GM18861 (cell line): ENCODE data around the gene TINAG.

Source experiments
- ATAC-seq: cut with Tn5 transposase; IDR thresholded peaks from one replicate; pipeline ENCODE4 v1.9.1; 2021; ENCODE audit not compliant: unreplicated experiment

Gene TINAG, protein sequence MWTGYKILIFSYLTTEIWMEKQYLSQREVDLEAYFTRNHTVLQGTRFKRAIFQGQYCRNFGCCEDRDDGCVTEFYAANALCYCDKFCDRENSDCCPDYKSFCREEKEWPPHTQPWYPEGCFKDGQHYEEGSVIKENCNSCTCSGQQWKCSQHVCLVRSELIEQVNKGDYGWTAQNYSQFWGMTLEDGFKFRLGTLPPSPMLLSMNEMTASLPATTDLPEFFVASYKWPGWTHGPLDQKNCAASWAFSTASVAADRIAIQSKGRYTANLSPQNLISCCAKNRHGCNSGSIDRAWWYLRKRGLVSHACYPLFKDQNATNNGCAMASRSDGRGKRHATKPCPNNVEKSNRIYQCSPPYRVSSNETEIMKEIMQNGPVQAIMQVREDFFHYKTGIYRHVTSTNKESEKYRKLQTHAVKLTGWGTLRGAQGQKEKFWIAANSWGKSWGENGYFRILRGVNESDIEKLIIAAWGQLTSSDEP

DNA sequence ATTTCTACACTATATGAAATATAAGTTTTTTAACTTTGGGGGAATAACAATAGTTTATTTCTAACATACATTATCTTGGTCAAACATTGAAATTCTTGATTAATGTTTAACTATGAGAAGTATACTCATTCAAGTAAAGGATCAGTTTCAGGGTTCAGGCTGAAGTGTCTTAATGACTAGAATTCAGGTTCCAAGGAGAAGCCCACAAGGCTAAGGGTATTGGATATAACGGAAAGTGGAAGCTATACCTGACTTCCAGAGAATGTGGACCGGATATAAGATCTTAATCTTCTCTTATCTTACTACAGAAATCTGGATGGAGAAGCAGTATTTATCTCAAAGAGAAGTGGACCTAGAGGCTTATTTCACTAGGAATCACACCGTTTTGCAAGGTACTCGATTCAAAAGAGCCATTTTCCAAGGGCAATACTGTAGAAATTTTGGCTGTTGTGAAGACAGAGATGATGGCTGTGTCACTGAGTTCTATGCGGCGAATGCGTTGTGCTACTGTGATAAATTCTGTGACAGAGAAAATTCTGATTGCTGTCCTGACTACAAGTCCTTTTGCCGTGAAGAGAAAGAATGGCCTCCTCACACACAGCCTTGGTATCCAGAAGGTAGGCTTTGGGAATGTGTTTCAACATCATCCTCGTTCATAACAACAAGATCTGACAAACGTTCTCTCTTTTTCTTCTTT, at the start of gene TINAG:
TINAG (plus strand) TSS at position 153 of the 697 bp plus-strand sequence; CDS start at position 263, 110 bp downstream.
- ATAC-seq: peak; percentile 46

DNA sequence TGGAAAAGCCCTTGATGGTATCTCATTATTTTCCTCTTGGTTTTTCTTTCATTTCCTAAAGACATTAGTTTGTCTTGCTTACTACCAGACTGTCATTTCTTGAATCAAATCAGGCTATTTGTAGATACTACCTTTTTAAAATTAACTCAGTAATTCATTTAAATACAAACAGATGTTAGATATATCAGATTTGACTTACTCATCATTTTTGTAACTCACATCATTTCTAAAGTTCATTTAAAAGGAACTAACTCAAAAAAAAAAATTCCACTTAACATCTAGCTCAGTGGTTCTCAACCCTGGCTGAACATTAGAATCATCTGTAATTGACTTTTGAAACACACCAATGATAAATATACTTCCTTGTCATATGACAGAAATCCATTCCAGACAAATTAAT, 48.2 kb upstream of the TINAG start:
- no peak for ATAC-seq

DNA sequence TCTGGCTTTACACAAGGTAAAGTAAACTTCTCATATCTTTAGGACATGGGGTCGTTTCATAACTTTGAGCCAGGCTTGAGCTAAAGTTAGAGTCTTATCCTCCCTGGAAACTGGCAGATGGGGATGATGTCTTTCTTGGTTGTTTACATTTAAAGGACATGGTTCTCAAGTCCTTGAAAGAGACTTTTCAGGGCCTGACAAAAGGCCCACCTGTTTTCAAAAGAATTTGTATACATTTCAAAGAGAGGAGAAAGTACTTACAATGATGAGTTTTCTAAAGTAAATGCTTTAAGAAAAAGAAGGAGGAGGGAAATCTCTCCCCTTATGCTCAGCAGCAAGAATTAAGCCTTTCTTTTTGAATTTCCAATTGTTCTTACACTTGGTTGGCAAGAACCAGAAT, 45.7 kb upstream of the TINAG start:
- ATAC-seq: no peak

DNA sequence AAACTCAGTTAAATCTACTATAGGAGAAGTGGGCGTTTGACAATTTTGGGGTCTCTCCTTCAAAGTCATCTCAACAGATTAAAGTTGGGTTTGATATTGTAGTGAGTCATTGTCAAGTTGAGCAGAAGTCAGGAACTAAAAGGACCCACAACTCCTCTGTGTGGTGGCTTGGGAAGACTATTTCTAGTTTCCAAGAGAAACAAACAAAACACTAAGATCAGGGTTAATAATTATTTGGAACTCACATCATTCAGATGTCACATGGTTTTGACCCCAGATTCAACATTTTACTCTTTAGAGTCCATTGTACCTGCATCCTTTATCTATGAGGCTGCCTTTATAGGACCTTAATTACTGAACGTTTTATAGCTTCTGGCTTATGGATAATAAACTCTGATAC, 45.3 kb upstream of the TINAG start:
- ATAC-seq: no peak

DNA sequence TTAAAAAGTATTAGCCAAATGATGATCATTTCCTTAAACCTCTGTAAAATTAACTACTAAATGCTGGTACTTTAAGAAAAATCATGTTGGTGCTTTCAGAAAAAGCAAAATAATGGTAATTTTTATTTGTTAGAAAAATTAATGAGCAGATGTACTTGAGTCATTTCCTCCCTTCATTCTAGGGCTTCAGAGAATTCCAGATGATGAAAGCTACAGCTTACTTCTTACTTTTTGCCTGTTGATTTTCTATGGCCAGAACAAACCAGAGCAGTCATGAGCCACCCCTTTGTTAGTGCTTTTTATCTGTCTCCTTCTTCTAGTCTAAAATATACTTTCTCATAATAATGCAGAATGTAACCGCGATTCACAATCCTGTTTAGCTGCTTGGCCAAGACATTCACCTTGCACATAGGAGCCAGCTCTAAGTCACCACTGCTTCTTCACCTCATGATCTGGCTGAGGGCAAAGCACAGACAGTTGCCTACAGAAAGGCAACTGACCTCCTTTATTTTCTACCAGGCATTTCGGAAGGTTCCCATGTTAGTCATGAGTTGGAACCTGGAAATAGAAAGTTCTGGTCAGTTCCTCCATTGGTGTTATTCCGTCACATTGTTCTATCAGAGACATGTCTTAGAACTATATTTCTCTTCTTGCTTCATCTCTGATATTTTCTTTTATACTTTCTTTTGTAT, 43.5 kb upstream of the TINAG start:
- ATAC-seq: no peak

DNA sequence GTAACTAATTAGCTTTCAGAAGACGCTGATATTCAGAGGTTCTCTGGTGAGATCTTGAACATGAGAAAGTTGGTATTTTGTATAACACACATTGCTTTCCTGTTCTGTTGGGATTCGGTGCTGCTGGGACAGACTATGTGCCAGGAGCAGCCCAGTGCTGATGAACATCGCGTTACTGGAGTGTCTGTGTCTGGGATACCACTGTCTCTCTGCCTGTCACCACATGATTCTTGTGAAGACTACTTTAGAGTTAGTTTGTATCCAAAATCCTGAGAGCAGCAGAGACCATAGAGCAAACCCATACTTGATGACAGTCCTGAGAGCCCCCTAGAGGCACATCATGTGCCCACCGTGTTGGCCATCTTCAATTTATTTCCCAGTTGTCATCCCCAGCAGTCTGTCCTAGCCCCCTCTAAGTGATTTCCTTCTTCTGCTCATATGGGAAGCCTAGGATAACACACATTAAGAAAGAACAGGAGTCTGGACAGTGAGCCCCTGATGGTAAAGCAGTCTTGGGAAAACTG, 41.8 kb upstream of the TINAG start:
- ATAC-seq: no peak

DNA sequence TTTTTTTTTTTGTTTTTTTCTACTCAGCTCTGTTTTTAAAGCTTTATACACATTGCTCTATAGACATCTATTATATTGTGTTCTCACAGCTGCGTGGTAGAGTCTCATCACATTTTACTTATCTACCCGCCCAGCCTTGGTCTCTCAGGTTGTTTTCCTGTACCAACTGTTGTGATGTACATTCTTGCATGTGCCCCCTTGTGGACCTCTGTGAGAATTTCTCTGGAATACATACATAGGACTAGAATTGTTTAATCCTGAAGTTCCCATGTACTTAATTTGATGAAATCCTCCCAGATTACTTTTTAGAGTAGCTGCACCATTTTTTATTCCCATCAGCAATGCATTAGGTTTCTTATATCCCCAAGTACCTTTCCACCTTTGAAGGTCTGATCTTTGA, 40.4 kb upstream of the TINAG start:
- ATAC-seq: no peak

DNA sequence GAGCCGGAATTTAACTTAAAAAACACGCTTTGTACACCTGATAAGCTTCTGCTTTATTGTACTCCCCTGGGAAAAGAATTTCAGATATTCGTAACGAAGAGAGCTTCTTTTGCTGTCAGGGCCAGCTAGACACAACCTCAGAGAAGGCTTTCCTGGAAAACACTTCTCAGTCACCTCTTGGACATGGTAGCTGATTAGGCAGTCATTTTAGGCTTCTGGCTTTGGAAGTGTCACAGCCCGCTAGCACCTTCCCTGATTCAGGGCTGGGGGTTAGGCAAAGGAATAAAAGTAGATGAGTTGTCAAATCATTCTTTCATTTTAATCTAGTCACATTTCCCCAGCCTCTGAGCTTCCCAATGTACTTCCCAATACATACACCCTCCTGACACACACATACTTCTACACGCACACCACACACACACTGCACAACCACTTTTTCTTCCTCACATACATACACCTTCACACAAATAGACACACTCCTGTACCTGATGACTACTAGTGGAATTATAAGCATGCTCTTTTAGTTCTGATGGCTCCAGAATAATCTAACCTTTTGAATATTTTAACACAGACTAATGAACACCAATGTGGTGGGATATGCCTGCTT, 34.9 kb upstream of the TINAG start:
- no peak for ATAC-seq

DNA sequence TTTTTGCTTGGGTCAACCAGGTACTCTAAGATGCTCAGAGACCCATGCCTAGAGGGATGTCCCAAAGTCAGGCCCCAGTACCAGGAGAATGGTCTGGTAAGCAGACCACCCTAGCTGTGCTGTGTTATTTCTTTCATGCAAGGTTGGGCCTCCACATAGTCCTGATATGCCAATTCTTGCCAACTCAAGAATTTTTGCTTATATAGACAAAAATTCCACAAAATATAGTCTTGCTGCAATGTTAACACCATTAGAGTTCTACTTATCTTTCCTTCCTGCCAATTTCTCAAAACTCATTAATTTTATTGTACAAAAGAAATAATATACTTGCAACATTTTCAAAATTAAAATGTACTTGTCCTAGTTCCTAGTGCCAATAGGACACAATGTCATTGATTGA, 33.9 kb upstream of the TINAG start:
- ATAC-seq: no peak

DNA sequence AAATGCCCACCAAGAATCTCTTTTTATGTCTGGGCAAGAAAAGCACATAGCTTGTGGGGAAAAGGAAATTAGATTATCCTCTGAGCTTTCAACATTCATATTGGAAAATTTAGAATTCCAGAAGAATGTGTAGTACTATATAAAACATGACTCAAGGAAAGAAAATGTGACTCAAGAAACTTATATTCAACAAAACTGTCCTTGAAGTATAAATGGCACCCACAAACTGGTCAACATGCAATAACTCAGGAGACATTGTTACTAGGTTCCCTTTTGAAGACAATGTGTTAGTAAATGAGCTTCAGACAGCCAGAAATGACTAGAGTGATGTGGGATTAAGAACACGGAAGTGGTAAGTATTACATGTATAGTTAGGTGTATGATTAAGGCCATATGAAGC, 26.1 kb upstream of the TINAG start:
- no peak for ATAC-seq

DNA sequence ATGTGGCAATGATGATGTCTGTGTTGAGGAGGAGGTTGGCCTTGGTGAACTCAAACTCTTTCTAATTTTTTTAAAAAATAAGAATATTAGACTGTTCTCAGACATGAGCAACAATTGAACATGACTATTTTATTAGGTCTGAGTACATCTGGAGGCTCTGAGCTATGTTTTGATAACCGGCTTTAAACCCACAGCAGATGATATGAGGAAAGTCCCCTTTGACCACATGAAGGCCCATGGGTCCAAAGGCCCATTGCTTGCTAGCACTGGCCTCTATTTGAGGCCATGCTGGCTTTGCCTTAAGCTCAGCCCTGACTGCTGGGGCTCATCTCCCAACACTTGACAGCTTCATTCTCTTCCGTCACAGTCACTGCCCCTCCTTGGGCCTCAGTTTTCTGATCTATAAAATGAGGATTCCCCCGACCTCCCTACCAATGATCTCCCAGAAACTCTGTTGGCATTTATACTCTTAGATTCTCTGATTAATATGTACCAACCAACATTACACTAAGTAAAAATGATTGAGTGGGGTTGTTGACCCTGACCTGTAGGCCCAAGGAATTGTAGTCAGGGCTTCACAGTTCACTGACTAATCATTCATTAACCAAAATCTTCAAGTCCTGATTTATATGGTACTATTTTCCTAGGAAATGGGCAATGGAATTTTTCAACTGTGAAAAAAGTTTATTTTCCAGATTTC, 23.9 kb upstream of the TINAG start:
- no peak for ATAC-seq

DNA sequence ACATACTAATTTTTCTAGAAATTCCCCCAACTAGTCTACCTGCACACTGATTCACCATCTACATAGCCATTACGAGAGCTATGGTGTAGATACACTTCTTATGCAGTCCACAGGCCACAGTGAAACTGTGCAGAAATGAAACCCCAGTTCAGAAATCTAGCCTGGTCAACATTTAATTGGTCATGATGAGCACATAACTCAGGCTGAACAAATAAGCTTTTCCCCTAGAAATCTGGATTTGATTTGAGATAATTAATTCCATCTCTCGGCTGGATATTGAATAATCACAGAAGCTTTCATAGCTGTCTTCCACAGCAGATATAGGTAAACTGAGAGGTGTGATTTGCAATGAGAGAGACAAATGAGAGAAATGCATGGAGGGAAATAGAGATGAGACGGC, 22.6 kb upstream of the TINAG start:
- no peak for ATAC-seq

DNA sequence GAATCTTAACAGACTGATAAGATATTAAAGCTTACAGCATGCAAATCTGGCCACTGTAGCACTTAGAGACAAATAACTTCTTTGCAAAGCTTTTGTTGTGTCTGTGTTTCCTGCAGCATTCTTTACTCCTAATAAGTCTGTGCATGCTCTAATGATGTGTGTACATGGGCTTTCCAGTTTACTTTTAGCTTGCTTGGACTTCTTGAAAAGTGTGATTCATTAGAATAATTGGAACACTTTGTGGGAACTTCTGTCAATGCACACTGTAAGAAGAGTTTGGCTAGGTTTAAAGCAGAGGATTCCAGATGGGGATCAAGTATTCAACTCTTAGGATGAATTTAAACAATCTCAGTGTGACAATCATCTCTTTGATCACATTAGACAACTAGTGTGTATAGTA, 22.1 kb upstream of the TINAG start:
- ATAC-seq: no peak

DNA sequence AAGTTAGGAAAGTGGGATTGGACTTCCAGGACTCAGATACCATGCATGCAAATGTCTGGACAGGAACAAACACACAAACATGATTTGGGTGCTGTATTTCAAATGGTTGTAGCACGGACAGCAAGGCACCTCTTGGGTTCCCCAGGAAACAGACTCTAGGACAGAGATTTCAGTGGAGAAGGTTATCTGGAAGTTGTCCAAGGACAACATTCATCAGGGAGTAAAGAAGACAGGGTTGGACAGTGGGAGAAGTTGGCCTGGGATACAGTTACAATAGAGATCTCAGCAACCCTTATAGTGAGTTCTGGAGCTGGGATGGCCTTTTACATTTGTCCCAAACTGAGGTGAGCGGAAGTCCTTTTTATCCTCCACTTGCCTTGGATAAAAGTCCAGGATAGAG, 19.8 kb upstream of the TINAG start:
- no peak for ATAC-seq

DNA sequence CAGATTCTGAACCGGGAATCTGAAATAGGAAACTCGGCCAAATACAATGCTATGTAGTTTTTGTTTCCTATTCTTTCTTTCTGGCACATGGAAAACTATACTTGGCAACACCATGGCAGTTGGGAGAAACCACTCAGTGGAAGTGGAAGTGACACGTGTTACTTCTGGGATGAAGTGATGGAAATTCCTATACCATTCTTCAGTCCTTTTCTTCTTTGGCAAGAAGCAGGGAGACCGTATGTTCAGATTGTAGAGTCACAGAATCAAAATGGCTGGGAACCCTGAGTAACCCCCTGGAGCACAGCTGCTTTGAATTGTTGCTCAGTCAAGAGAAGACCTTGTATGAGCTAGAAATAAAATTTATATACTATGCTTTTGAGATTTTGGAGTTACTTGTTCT, 18.8 kb upstream of the TINAG start:
- no peak for ATAC-seq

DNA sequence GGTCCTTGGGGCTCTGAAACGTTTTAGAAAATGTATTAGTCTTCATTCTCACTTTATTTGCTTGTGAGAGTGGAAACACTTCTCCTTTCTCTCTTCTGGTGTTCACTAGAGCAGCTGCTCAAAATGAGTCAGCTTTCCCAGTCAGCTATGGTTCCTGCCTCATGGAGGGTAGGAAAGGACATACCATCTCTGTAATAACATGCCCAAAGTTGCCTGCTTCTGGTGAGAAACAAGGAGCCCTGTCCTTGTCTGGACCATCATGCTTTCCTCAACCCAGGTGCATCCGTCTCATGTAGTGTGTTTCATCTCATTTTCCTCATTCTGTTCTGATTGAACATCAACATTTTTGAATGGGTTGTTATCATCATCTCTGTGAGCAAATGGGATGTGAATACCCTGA, 17.1 kb upstream of the TINAG start:
- peak; percentile 58 for ATAC-seq

DNA sequence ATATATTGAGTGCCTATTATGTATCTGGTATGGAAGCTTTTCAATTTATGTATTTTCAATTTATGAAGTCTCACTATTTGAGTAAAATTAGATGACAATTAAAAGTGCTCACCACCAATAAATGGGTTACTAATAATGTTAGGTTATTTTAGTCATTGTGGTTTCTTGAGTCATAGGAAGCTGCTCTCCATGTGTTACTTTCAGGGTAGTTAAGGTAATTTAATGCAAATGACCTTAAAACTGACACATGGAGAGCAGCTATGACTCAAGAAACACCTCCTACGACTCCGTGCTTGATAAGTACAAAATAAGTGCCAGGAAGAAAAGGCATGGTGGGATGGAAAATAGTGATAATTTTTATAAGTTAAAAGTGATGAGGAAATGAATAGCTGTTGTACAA, 16.5 kb upstream of the TINAG start:
- peak; percentile 97 for ATAC-seq

DNA sequence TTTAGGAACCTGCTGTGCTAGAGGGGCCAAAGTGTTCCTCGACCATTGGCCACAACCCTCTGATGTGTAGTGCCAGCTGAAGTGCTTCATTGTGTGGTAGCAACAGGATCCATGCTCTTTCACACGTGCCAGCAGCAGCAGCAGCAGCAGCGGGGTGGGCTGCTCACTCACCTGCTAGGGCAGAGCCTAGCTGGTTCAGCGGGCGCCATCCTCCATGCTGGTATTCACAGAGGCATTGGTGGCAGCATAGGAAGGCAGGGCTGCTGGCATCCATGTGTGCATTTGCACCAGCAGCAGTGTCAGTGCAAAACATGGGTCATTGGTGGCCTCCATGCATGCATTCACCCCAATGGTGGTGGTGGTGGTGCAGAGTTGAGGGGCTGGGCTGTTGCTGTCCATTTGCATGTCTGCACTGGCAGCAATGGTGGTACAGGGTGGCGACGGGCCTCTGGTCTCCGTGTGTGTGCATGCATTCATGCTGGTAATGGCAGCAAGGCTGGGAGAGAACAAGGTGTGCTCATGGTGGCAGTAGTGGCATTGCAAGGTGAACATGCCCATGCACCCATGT, 13.2 kb upstream of the TINAG start:
- no peak for ATAC-seq

DNA sequence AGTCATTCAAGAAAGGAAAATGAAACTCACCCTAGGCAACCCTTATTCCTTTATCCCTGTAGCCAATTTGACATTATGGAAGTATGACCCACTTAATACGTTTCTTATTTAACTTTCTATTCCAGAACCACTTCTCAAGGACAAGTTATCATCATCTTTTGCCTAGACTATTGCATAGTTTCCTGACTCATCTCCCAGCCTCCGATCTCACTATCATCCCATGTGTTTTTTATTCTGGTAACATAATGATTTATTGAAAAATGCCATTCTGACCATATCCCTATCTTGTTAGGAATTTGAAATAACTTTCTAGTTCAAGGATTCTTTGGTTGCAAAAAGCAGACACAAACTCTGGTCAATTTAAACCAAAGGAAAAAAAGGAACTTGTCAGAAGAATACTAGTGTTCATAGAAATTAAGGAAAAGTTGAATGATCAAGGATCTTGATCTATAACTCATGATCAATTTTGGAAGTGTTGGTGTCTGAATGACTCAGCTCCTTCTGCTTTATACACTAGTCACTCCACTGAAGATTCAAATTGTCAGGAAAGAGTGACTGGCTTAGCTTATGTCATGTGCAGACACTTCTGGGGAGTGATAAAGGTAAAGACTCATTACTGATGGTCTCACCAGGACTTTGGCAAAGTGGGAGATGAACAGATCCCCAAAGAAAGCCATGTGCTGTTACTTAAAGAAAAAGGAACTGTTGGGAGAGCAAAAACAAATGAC, 8.5 kb upstream of the TINAG start:
- ATAC-seq: no peak

DNA sequence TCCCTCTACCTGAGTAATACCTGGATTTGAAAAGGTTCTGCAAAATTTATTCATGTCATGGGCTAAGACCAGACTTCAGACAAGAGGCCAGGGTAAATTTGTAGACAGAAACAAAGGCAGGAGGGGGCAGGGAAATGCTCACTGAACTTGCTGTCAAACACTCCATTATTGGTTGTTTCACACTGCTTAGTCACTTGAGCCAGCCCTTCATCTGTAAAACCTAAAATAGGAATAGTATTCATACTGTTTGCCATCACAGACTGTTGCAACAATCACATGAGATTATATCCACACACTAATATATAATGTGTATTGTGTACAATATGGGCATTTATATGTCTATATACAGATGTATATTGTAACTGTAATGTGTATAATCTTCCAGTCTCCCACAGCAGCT, 6.5 kb upstream of the TINAG start:
- no peak for ATAC-seq
